ENCODE results near the gene WDFY4.

WDFY4 gene

DNA sequence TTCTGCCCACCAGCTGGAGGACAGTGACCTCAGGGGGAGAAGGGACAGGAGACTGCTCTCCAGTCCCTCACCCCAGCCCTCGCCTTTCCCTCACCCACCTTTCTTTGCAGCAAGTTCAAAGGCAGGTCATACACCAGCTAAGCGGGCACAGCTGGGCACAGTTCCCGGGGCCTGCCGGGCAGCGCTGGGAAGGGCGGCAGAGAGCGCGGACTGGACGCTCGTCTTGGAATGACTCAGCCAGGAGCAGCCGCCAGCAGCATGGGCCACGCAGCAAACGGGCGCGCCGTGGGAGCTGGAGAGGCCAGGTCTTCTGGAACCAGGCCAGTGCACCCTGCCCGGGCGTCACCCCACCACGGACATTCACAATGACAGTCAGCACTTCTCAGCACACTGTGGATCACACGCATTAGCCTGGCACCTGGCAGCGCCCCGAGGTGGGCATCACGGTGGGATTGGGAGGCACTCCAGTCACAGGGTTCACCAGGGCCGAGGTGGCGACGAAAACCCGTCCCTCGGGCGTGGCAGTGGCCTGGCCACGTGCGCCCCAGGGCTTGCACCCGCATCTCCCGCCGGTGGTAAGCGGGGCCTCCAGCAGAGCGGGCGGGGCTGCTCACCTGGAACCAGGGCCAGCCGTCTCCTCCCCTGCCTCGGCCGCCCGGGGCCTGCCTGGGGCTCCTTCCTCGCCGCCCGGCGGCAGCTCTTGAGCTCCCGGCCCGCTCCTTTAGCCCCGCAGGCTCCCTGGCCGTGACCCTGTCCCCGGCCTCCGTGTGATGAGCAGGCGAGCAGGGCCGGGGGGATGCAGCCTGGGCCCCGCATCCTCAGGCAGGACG is 29.0 kb upstream of the WDFY4 start:
- peak; percentile 23 for DNase-seq (ENCODE audit: low read depth)

- DNase-seq (ENCODE audit: low read depth), result peak; percentile 51
Measured at GRCh38 chr10:48656241-48656913, 28.3 kb upstream of the WDFY4 start.

GRCh38 chr10:48656914-48657305 is 27.8 kb upstream of the WDFY4 start:
- no peak for DNase-seq (ENCODE audit: low read depth)

- no peak for DNase-seq (ENCODE audit: low read depth)
Measured at GRCh38 chr10:48657416-48657815, 27.3 kb upstream of the WDFY4 start.

DNA sequence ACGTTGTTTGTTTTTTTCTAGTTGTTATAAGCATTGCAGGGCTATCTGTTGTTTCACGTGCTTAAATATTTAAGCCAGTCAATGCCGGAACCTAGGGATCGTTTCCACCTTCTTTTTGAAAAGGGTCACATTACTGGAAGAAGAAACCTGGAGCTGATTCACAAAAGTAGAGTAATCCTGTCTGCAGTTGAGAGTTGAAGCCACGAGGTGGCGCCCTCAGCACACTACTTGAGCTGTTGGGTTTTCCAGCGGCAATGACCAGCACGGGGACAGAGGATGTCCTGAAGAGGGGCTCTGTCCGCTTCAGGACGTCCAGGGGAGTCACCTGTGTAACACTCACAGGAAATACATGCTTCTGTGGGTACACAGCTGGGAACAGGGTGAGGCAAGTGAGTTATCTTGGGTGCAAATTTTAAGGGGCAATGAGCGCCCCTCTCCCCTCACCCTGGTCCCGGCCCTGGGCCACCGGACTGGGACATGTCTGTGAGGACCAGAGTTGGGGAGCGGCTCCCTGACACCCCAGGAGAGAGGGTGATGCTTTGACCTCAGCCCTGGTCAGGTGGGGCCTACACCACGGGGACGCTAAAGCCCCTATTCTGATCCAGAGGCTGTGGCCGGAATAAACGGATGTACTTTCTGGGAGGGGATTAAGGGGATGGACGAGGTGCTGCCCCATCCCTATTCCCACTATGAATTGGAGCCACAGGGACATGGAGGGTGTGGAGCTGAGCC is 26.3 kb upstream of the WDFY4 start:
- peak; percentile 24 for DNase-seq (ENCODE audit: low read depth)

DNA sequence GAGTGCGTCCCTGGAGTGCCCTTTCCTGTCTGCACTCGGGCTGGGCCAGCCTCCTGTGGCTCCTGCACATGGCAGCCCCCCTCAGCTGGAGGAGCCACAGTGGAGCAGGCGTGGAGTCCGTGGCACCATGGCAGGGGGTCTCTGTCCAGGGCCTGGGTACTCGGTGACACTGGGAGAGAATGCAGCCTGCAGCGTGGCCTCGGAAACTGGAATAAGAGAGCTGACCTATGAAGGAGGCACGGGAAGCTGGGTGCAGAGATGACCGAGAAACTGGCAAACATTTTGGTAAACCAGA is 25.8 kb upstream of the WDFY4 start:
- no peak for DNase-seq (ENCODE audit: low read depth)

DNA sequence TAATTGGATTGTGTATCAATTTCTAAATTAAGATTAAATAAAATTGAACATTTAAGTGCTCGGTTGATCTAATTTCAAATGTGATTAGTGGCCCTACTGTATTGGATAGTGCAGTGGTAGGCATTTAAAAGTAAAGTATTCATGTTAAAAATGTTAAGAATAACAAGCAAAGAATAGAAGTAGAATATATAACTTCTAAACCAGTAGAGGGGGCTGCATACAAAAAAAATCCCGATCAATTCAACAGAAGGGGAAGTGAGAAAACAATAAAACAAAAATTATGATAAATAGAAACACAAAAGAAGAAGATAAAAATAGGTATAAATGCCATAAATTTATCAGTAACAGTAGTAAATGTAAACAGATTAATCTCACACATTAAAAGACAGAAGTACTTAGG is 24.9 kb upstream of the WDFY4 start:
- no peak for DNase-seq (ENCODE audit: low read depth)

DNA sequence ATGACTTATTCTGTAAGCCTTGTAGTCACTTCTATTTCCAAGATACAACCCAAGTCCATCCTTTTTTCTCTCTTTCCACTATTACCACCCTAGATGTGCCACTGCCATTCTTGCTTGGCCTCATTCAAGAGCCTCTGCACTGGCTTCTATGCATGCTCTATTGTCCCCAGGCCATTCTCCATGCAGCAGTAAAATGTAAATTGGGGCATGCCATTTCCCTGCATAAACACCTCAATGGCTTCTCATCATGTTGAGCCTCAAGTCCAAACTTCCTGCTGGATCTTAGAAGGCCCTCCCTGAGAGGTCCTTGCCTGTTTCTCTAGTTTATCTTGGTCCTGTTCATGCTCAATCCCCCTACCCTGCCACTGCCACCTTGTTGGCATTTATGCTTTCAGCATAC is 23.2 kb upstream of the WDFY4 start:
- DNase-seq (ENCODE audit: low read depth), result no peak

DNA sequence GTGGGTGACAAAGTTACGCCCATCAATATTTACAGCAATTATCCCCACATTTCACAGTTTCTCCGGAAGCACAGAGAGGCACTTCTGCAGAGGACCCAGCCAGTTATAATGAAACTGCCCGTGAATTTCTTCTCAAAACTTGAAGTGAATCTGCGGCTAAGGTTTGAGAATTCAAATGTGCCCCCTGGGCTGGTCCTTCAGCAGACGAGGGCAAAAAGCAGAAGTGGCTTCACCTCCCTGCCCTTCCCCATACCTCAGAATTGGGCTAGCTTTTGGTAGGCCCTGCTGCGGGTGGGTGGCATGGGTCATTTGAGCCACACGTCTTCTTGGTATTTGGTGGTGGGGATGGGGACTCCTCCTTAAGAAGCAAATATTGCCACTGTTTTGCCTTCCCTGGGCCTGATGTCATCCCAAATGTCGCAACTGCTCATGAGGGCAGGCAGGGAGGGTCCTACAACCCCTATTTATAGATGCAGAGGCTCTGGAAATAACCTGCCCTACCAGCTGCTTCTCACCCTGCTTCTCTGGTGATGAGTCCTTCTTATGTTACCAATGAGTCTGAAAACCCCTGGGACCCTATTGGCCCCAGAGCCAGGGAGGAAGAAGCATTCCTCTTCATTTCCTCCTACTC is 16.6 kb upstream of the WDFY4 start:
- DNase-seq (ENCODE audit: low read depth), result no peak

DNA sequence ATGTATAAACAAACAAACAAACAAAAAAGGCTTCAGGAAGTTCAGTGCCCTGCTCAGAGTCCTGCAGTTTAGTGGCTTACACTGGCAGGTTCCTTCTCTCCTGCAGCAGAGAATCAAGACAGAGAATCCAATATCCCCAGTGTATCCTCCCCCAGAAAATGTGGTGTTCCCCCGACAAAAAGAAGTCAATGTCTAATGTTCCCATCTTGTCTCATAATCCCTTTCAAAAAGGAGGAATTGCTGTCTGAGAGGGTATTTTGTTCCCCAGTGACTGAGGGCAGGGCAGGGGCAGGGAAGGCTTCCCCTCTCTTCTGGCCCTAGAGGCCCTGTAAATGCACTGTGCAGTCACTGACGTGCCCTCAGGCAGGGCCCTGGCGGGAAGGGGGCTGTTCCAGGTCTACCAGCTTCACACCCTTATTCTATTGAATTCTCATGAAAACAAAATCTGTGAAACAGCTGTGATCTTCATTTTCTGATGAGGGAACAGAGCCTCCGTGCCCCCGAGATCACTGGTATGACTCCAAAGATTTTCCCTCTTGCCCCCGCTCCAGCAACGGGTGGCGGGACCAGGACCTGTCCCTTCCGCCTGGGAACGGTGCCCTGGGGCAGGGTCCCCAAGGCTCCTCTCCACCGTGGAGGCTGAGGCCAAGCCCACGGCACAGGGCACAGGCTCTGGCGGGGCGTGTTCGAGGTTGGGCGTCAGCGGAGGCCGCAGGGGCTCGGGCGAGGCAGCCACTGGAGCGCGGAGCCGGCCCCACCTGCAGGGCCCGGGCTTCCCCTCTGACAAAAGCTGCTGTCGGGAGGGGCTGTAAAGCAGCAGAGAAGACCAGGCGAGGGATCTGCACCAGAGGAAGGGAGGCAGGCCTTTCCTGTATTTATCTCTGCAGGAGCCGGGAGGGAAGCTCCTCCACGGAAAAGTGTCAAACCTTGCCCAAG is 13.4 kb upstream of the WDFY4 start:
- DNase-seq (ENCODE audit: low read depth), result no peak

DNA sequence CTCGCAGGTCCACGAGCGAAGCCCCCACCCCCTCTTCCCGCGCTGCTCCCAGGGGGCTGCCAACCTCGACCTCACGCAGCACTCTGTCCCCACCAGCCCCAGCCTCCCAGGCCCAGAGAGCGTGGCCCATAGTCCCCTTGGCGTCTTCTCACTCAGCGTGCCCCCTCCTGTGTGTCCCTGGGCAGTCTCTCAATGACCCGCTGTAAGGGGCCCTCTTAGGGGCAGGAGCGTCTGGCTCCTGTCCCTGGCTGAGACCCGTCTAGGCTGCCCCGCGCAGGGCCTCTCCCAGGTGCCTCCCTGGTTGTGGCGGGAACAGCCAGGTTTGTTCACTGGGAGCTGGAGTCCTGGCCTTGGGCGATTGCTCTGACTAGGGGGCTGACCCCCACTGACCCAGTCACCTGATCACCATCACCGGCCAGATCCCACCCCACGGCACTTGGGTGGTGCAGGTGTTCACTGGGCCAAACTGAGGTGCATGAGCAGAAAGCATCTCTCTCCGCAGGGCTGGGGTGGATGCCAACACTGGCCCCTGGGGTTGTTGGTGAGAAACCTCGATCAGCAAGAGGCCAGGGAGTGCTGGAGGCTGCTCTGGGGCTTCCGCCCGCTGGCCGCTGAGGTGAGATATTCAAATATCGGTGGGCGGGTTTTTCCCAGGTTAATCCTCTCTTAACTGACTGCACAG is 12.6 kb upstream of the WDFY4 start:
- DNase-seq (ENCODE audit: low read depth), result no peak

- DNase-seq (ENCODE audit: low read depth), result no peak
Measured at GRCh38 chr10:48672596-48673265, 11.9 kb upstream of the WDFY4 start.

DNA sequence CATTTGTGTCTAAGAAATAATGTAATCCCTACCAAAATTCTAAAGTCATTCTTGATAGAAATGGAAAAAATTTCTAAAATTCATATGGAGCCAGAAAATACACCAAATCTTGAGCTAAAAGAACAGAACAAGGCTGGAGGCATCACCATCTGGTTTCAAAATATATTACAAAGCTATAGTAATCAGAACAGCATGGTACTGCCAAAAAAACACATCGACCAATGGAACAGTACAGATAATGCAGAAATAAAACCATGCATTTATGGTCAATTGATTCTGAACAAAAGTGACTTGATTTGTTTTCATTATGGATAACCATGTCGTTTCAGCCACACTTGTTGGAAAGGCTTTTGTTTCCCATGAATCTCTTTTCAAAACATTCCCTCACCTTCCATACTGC is 7.0 kb upstream of the WDFY4 start:
- no peak for DNase-seq (ENCODE audit: low read depth)

- no peak for DNase-seq (ENCODE audit: low read depth)
Measured at GRCh38 chr10:48678041-48678440, 6.6 kb upstream of the WDFY4 start.

- no peak for DNase-seq (ENCODE audit: low read depth)
Measured at GRCh38 chr10:48681740-48682139, 2.9 kb upstream of the WDFY4 start.

DNA sequence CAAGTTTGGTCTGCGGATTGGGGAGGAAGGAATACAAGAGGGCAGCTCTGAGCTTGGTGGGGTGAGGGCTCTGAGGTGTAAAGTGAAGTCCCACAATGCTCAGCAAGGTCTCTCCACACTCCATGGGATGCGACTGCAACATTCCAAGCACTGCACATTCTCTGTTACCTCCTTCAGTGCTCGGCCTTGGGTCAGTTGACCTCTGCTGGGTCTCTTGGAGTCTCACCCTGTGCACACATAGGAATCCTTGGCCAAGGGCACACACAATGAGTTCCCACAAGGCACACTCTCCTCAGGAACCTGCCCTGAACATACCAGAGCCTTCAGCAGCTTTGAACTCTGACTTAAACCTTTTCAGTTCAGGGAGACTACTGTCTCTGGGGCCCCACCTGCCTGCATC is 2.4 kb upstream of the WDFY4 start:
- no peak for DNase-seq (ENCODE audit: low read depth)

DNA sequence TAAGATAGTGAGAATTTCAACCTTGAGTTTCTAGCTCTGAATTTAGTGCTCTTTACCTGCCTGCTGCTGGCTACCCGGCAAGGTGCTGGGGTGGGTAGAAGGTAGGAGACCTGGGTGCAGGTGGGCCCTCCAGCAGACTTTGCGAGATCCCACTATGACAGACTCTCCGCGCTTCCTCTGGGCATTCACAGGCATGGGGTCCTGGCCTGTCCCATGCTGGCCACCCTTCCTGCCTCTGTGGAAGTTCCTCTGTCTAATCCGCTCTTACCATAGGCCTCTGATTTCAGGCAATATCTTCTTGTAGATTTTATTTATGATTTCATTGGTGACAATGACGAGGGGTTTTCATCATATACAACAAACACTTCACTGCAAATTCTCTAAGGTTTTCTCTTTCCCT is 1.2 kb upstream of the WDFY4 start:
- DNase-seq (ENCODE audit: low read depth), result no peak

DNA sequence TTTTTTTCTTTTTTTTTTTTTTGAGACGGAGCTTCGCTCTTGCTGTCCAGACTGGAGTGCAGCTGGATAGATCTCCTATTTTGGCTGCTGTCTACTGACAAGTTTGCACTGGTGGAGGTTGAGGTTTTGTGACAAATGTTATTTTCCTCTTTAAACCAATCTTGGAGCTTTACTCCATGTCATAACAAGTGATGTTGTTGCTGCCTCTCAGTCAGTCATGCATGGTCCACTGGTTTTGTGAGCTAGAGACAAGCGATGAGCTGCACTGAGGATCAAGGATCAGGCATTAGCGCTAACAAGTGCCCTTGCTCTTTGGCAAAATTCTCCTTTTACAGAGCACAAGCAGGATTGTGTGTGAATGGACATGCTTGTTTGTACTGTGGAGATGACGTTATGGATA is 805 bp upstream of the WDFY4 start:
- DNase-seq (ENCODE audit: low read depth), result no peak

- no peak for DNase-seq (ENCODE audit: low read depth)
Measured at GRCh38 chr10:48684463-48684791, 246 bp upstream of the WDFY4 start.

GRCh38 chr10:48685731-48686130 is 1.1 kb downstream of the WDFY4 start:
- no peak for DNase-seq (ENCODE audit: low read depth)

Measured in HS-27A (cell line).